ENCODE measurements around the gene RAI2. TPM values are rescaled to one million over a fixed set of nuclear protein-coding genes. Genes with fewer than 3 reads are reported as not detected.

The RAI2 gene
- total and polyA plus RNA-seq, 2 experiments from 2014 or later: 4.5 to 8.2 TPM

DNA sequence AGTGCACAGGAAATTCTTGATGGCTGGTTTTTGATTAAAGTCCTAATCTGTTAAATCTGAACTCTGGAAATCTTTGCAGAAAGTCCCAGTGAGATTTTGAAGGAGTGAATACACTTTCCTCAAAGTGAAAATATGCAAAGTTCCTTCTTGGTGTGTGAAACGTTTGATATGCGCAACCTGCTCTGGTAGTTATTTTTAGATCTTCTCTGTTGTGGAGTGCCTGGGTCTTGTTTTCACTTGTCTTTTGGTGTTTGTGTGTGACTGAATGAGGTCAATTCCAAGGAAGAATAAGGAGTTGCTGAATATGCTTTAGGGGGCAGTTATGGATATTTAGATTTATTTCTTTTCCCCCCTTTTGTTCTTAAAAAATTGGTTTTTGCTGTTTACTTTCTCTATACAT, 82.1 kb downstream of the RAI2 start:
- no peak for DNase-seq (ENCODE audit: low spot score)
- Histone ChIP-seq H3K9me2 (replicated peaks; ENCODE audit: insufficient read depth) (no peaks in the 10 kb centered on the region), H4K20me1 (ENCODE audit: insufficient read depth, poor library complexity, severe bottlenecking) (no peaks in the 10 kb centered on the region), H3K4me3 (no peak overlapping the region), H2AFZ (no peak overlapping the region), H3K36me3 (replicated peaks; ENCODE audit: insufficient read depth, low read depth) (no peaks in the 10 kb centered on the region), H3K4me1 (ENCODE audit: insufficient read depth) (no peaks in the 10 kb centered on the region), H3K9me3 (ENCODE audit: low read depth) (no peaks in the 10 kb centered on the region), H3K4me2 (no peak overlapping the region), H3K27ac (no peak overlapping the region), H3K27me3 (no peaks in the 10 kb centered on the region), H3K79me2 (no peaks in the 10 kb centered on the region)
- TF ChIP-seq EZH2phosphoT487 (IDR thresholded peaks at IDR 0.05; ENCODE audit: low read depth, severe bottlenecking, unreplicated experiment): no peak
- 82% methylated on average over 2 of the region's 2 CpGs for WGBS (ENCODE audit: low lambda C conversion rate, missing lambda C conversion rate)

GRCh38 chrX:17774053-17774452, 87.0 kb downstream of the RAI2 start:
- no peaks in the 10 kb centered on the region for H3K79me2 ChIP-seq
- 62% methylated on average over 1 of the region's 1 CpG for WGBS (ENCODE audit: low lambda C conversion rate, missing lambda C conversion rate)
- DNase-seq (ENCODE audit: low spot score): no peak
- no peaks in the 10 kb centered on the region for H4K20me1 ChIP-seq (ENCODE audit: insufficient read depth, poor library complexity, severe bottlenecking)
- no peak overlapping the region for H3K4me3 ChIP-seq
- no peaks in the 10 kb centered on the region for H3K4me1 ChIP-seq (ENCODE audit: insufficient read depth)
- no peak overlapping the region for H3K27ac ChIP-seq
- H3K4me2 ChIP-seq: no peak overlapping the region
- H3K9me3 ChIP-seq (ENCODE audit: low read depth): no peaks in the 10 kb centered on the region
- H3K27me3 ChIP-seq: no peaks in the 10 kb centered on the region
- H3K9me2 ChIP-seq (replicated peaks; ENCODE audit: insufficient read depth): no peaks in the 10 kb centered on the region
- TF ChIP-seq EZH2 (IDR thresholded peaks at IDR 0.05; ENCODE audit: borderline replicate concordance): no peak
- TF ChIP-seq EZH2phosphoT487 (IDR thresholded peaks at IDR 0.05; ENCODE audit: low read depth, severe bottlenecking, unreplicated experiment): no peak
- TF ChIP-seq CTCF (IDR thresholded peaks at IDR 0.05; ENCODE audit: poor library complexity): no peak
- no peak overlapping the region for H2AFZ ChIP-seq
- no peaks in the 10 kb centered on the region for H3K36me3 ChIP-seq (replicated peaks; ENCODE audit: insufficient read depth, low read depth)

DNA sequence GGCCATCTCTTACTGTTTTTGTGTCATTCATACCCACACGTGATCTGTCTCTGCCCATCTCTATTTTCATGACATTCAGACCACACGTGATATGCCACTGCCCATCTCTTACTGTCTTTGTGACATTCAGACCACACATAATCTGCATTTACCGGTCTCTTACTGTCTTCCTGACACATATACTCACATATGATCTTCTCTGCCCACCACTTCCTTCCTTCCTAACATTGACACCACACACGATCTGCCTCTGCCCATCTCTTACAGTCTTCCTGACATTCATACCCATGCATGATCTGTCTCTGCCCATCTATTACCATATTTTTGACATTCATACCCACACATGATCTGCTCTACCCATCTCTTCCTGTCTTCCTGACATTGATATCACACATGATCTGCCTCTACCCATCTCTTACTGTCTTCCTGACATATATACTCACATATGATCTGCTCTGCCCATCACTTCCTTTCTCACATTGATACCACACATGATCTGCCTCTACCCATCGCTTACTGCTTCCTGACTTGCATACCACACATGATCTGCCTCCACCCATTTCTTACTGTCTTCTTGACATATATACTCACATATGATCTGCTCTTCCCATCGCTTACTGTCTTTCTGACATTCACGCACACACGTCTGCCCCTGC, 87.7 kb downstream of the RAI2 start:
- H3K27me3 ChIP-seq: no peaks in the 10 kb centered on the region
- H3K36me3 ChIP-seq (replicated peaks; ENCODE audit: insufficient read depth, low read depth): no peaks in the 10 kb centered on the region
- H3K9me2 ChIP-seq (replicated peaks; ENCODE audit: insufficient read depth): no peaks in the 10 kb centered on the region
- H4K20me1 ChIP-seq (ENCODE audit: insufficient read depth, poor library complexity, severe bottlenecking): no peaks in the 10 kb centered on the region
- H3K27ac ChIP-seq: no peak overlapping the region
- no peaks in the 10 kb centered on the region for H3K9me3 ChIP-seq (ENCODE audit: low read depth)
- no peaks in the 10 kb centered on the region for H3K4me1 ChIP-seq (ENCODE audit: insufficient read depth)
- DNase-seq (ENCODE audit: low spot score): no peak
- H3K4me2 ChIP-seq: no peak overlapping the region
- 77% methylated on average over 8 of the region's 8 CpGs for WGBS (ENCODE audit: low lambda C conversion rate, missing lambda C conversion rate)
- H3K79me2 ChIP-seq: no peaks in the 10 kb centered on the region
- no peak overlapping the region for H3K4me3 ChIP-seq
- no peak overlapping the region for H2AFZ ChIP-seq
- TF ChIP-seq EZH2 (IDR thresholded peaks at IDR 0.05; ENCODE audit: borderline replicate concordance) (no peak), EZH2phosphoT487 (IDR thresholded peaks at IDR 0.05; ENCODE audit: low read depth, severe bottlenecking, unreplicated experiment) (no peak), CTCF (IDR thresholded peaks at IDR 0.05; ENCODE audit: poor library complexity) (no peak)

DNA sequence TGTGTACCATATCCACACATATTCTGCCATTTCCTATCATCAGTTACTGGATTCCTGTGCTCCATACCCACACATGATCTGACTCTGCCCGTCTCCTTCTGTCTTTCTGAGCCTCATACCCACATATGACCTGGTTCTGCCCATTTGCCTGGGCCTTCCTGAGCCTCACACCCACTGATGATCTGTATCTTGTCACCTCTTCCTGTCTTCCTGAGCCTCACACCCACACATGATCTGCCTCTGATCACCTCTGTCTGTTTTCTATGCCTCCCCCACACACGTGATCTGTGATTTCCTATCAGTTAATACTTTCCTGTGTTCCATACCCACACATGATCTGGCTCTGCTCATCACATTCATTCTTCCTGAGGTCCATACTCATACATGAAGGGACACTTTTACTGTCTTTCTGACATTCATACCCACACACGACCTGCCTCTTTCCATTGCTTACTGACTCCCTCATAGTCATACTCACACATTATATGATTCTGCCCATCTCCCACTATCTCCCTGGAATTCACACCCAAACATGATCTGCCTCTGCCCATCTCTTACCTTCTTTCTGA, 91.3 kb downstream of the RAI2 start:
- Histone ChIP-seq H4K20me1 (ENCODE audit: insufficient read depth, poor library complexity, severe bottlenecking) (no peaks in the 10 kb centered on the region), H3K9me2 (replicated peaks; ENCODE audit: insufficient read depth) (no peaks in the 10 kb centered on the region), H3K36me3 (replicated peaks; ENCODE audit: insufficient read depth, low read depth) (no peaks in the 10 kb centered on the region), H3K4me1 (ENCODE audit: insufficient read depth) (no peaks in the 10 kb centered on the region), H3K27me3 (no peaks in the 10 kb centered on the region), H3K4me3 (no peak overlapping the region), H3K27ac (no peak overlapping the region), H3K4me2 (no peak overlapping the region), H2AFZ (no peak overlapping the region), H3K79me2 (no peaks in the 10 kb centered on the region), H3K9me3 (ENCODE audit: low read depth) (no peaks in the 10 kb centered on the region)
- TF ChIP-seq CTCF (IDR thresholded peaks at IDR 0.05; ENCODE audit: poor library complexity): no peak
- no peak for TF ChIP-seq EZH2phosphoT487 (IDR thresholded peaks at IDR 0.05; ENCODE audit: low read depth, severe bottlenecking, unreplicated experiment)
- no peak for TF ChIP-seq EZH2 (IDR thresholded peaks at IDR 0.05; ENCODE audit: borderline replicate concordance)
- DNase-seq (ENCODE audit: low spot score): no peak
- WGBS (ENCODE audit: low lambda C conversion rate, missing lambda C conversion rate): 65% methylated on average over 3 of the region's 3 CpGs

Measured in hepatocyte (in vitro differentiated cells).